OCI-LY3 (cell line): ENCODE results near the gene TUBB3.
"Not testable (repeated sequence)": the region's sequence is repeated elsewhere in the genome, so short reads cannot be mapped to it uniquely, and the experiment has no call there.

Experiments
- EZH2phosphoT487 ChIP-seq: fragments of 200-600 bp; shearing (Covaris generic); IDR thresholded peaks from 2 replicates; pipeline ENCODE4 v1.6.1; 2018; ENCODE audit warnings: antibody characterized with exemption, mixed run types, low read depth
- TF ChIP-seq, protein P1 (sequence below): fragments of 200-600, 300-600 bp; sonication (generic); IDR thresholded peaks from 2 replicates; pipeline ENCODE4 v1.5.1; 2014; ENCODE audit warnings: antibody characterized with exemption, low read length, low read depth

DNA sequence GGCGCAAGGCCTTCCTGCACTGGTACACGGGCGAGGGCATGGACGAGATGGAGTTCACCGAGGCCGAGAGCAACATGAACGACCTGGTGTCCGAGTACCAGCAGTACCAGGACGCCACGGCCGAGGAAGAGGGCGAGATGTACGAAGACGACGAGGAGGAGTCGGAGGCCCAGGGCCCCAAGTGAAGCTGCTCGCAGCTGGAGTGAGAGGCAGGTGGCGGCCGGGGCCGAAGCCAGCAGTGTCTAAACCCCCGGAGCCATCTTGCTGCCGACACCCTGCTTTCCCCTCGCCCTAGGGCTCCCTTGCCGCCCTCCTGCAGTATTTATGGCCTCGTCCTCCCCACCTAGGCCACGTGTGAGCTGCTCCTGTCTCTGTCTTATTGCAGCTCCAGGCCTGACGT lies 12.5 kb downstream of the TUBB3 start:
- TF ChIP-seq, protein P1, sequence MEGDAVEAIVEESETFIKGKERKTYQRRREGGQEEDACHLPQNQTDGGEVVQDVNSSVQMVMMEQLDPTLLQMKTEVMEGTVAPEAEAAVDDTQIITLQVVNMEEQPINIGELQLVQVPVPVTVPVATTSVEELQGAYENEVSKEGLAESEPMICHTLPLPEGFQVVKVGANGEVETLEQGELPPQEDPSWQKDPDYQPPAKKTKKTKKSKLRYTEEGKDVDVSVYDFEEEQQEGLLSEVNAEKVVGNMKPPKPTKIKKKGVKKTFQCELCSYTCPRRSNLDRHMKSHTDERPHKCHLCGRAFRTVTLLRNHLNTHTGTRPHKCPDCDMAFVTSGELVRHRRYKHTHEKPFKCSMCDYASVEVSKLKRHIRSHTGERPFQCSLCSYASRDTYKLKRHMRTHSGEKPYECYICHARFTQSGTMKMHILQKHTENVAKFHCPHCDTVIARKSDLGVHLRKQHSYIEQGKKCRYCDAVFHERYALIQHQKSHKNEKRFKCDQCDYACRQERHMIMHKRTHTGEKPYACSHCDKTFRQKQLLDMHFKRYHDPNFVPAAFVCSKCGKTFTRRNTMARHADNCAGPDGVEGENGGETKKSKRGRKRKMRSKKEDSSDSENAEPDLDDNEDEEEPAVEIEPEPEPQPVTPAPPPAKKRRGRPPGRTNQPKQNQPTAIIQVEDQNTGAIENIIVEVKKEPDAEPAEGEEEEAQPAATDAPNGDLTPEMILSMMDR: not testable (repeated sequence)
- not testable (repeated sequence) for TF ChIP-seq EZH2phosphoT487
